ENCODE data around the gene PTGDR.

DNA sequence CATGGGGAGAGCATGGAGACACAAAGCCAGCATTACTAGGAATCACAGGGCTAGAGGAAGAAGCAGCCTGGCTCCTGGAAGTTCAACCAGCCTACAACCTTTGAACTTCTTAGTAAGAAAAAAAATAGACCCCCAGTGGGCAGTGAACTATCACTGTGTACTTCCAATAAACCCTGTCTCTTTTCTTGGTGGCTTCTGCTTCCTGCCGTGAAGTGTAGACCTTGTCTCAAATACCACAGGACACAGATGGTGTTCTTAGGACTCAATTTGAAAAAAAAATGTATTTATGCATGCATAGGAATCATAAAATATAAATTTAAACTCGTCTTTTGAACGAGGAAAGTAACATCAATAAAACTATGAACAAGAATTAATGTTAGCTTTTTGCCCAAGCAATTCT lies 43.0 kb downstream of the PTGDR start:
- no peak for TF ChIP-seq EZH2 (IDR thresholded peaks at IDR 0.05; ENCODE audit: low read depth, unreplicated experiment)
- no peak for TF ChIP-seq CTCF (conservative IDR thresholded peaks at IDR 0.05; ENCODE audit: low read depth in 2 of 2)
- TF ChIP-seq ETS1 (IDR thresholded peaks at IDR 0.05): no peak
- TF ChIP-seq JUNB (IDR thresholded peaks at IDR 0.05; ENCODE audit: unreplicated experiment): no peak
- TF ChIP-seq EZH2phosphoT487 (IDR thresholded peaks at IDR 0.05; ENCODE audit: unreplicated experiment): no peak
- TF ChIP-seq CREB1 (CRISPR knock-in tag; IDR thresholded peaks at IDR 0.05; ENCODE audit: low read depth): no peak
- TF ChIP-seq, protein P1, sequence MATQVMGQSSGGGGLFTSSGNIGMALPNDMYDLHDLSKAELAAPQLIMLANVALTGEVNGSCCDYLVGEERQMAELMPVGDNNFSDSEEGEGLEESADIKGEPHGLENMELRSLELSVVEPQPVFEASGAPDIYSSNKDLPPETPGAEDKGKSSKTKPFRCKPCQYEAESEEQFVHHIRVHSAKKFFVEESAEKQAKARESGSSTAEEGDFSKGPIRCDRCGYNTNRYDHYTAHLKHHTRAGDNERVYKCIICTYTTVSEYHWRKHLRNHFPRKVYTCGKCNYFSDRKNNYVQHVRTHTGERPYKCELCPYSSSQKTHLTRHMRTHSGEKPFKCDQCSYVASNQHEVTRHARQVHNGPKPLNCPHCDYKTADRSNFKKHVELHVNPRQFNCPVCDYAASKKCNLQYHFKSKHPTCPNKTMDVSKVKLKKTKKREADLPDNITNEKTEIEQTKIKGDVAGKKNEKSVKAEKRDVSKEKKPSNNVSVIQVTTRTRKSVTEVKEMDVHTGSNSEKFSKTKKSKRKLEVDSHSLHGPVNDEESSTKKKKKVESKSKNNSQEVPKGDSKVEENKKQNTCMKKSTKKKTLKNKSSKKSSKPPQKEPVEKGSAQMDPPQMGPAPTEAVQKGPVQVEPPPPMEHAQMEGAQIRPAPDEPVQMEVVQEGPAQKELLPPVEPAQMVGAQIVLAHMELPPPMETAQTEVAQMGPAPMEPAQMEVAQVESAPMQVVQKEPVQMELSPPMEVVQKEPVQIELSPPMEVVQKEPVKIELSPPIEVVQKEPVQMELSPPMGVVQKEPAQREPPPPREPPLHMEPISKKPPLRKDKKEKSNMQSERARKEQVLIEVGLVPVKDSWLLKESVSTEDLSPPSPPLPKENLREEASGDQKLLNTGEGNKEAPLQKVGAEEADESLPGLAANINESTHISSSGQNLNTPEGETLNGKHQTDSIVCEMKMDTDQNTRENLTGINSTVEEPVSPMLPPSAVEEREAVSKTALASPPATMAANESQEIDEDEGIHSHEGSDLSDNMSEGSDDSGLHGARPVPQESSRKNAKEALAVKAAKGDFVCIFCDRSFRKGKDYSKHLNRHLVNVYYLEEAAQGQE (IDR thresholded peaks at IDR 0.05; ENCODE audit: unreplicated experiment): no peak
- TF ChIP-seq STAT1 (IDR thresholded peaks at IDR 0.05; ENCODE audit: unreplicated experiment): no peak
- TF ChIP-seq POLR2AphosphoS5 (IDR thresholded peaks at IDR 0.05; ENCODE audit: low read depth): no peak
- TF ChIP-seq ZNF114 (CRISPR knock-in tag; IDR thresholded peaks at IDR 0.05): no peak
- no peak for TF ChIP-seq ZNF331 (CRISPR knock-in tag; IDR thresholded peaks at IDR 0.05; ENCODE audit: low read depth)
- no peak for TF ChIP-seq NANOG (IDR thresholded peaks at IDR 0.05; ENCODE audit: borderline replicate concordance)

Data from GM23338 (cell line).